SK-N-SH (cell line): ENCODE results near the gene PPP2R2B. TPM values are rescaled to one million over a fixed set of nuclear protein-coding genes. Genes with fewer than 3 reads are reported as not detected.
A peak's percentile ranks its signal among the peaks of the same experiment; 100 is the strongest.

Experiments
- CTCF ChIA-PET: fragments of 300-600, 350-600 bp; formaldehyde crosslinking; extraction: SDS; loops from one replicate; lab custom pipeline; 2021; lab: Yijun Ruan, JAX
- POLR2A ChIA-PET: fragments of 350-600 bp; sonication (Branson Sonifier 250); formaldehyde crosslinking; extraction: SDS; loops from one replicate; lab custom pipeline; 2020; ENCODE audit warnings: antibody characterized with exemption, inconsistent platforms; lab: Yijun Ruan, JAX
- DNase-seq: peaks from one replicate; pipeline ENCODE4 v3.0.0; 2012
- H2AFZ ChIP-seq: fragments of 200-600 bp; sonication (generic); 2 replicates; pipeline ENCODE4 v1.8.1; 2016; ENCODE audit warnings: antibody characterized with exemption, mild to moderate bottlenecking, low read depth
- H3F3A ChIP-seq: fragments of 200-600 bp; sonication (generic); replicated peaks from 2 replicates; pipeline ENCODE3; 2016; ENCODE audit warnings: antibody characterized with exemption, mild to moderate bottlenecking; ENCODE audit not compliant: insufficient read depth
- H3K27ac ChIP-seq, 2 experiments: fragments of 200-500 bp in 1 of 2; fragments of 200-600 bp in 1 of 2; sonication (Bioruptor generic) in 1 of 2; sonication (generic), shearing (Covaris generic) in 1 of 2; 2 replicates each; pipeline versions ENCODE4 v1.5.1 to v1.6.1; 2014 to 2016; ENCODE audit warnings: low read depth in 2 of 2, inconsistent platforms in 1 of 2, low read length in 1 of 2, mild to moderate bottlenecking in 1 of 2, mixed read lengths in 1 of 2
- H3K27me3 ChIP-seq: fragments of 200-600 bp; sonication (generic), shearing (Covaris generic); 2 replicates; pipeline ENCODE4 v1.6.1; 2016; ENCODE audit warnings: mixed run types; ENCODE audit not compliant: insufficient read depth
- H3K36me3 ChIP-seq, 2 experiments: fragments of 200-500 bp in 1 of 2; fragments of 200-600 bp in 1 of 2; sonication (Bioruptor generic) in 1 of 2; sonication (generic) in 1 of 2; replicated peaks in 1 of 2; 2 replicates each; pipeline versions ENCODE3 to v1.5.1; 2014 to 2016; ENCODE audit warnings: low read length in 1 of 2, mild to moderate bottlenecking in 1 of 2; ENCODE audit not compliant: insufficient read depth in 2 of 2, control insufficient read depth in 1 of 2
- H3K4me1 ChIP-seq, 2 experiments: fragments of 200-500 bp in 1 of 2; fragments of 200-600 bp in 1 of 2; sonication (Bioruptor generic) in 1 of 2; sonication (generic), shearing (Covaris generic) in 1 of 2; 2 replicates each; pipeline versions ENCODE4 v1.5.1 to v1.6.1; 2014 to 2016; ENCODE audit warnings: low read depth in 1 of 2, low read length in 1 of 2, mixed run types in 1 of 2; ENCODE audit not compliant: insufficient read depth in 2 of 2, control insufficient read depth in 1 of 2
- H3K4me2 ChIP-seq: fragments of 200-600 bp; sonication (generic), shearing (Covaris generic); 2 replicates; pipeline ENCODE4 v1.6.1; 2017; ENCODE audit warnings: mixed run types
- H3K4me3 ChIP-seq, 2 experiments: fragments of 200-500 bp in 1 of 2; fragments of 200-600 bp in 1 of 2; sonication (Bioruptor generic) in 1 of 2; sonication (generic), shearing (Covaris generic) in 1 of 2; 2 replicates each; pipeline versions ENCODE4 v1.5.1 to v1.8.1; 2014 to 2016; ENCODE audit warnings: low read depth in 2 of 2, inconsistent platforms in 1 of 2, low read length in 1 of 2, mild to moderate bottlenecking in 1 of 2, mixed read lengths in 1 of 2, moderate library complexity in 1 of 2
- H3K79me2 ChIP-seq: fragments of 200-600 bp; sonication (generic); 2 replicates; pipeline ENCODE4 v1.8.1; 2017; ENCODE audit warnings: mild to moderate bottlenecking; ENCODE audit not compliant: insufficient read depth
- H3K9ac ChIP-seq: fragments of 200-600 bp; sonication (generic); 2 replicates; pipeline ENCODE4 v1.6.1; 2017; ENCODE audit warnings: mixed run types
- H3K9me2 ChIP-seq: fragments of 200-600 bp; sonication (generic); 2 replicates; pipeline ENCODE4 v1.6.1; 2017; ENCODE audit warnings: mixed run types
- H3K9me3 ChIP-seq: fragments of 200-600 bp; sonication (generic); 2 replicates; pipeline ENCODE4 v1.6.1; 2017; ENCODE audit warnings: mixed run types, mild to moderate bottlenecking, moderate library complexity
- H4K20me1 ChIP-seq: fragments of 200-600 bp; sonication (generic); 2 replicates; pipeline ENCODE4 v1.6.1; 2017; ENCODE audit warnings: mild to moderate bottlenecking, mixed run types; ENCODE audit not compliant: insufficient read depth
- CTCF ChIP-seq: fragments of 200-600 bp; sonication (generic); IDR thresholded peaks from 2 replicates; pipeline ENCODE4 v1.6.1; 2017; ENCODE audit warnings: antibody characterized with exemption, mild to moderate bottlenecking, moderate library complexity
- ELF1 ChIP-seq: IDR thresholded peaks from 2 replicates; pipeline ENCODE4 v1.4.0; 2012
- FOSL2 ChIP-seq: IDR thresholded peaks from 2 replicates; pipeline ENCODE4 v1.4.0; 2012; ENCODE audit warnings: low read depth, mild to moderate bottlenecking, moderate library complexity, borderline replicate concordance
- FOXM1 ChIP-seq: IDR thresholded peaks from 2 replicates; pipeline ENCODE4 v1.4.0; 2012; ENCODE audit warnings: low read depth, mild to moderate bottlenecking
- GABPA ChIP-seq: IDR thresholded peaks from 2 replicates; pipeline ENCODE4 v1.4.0; 2012; ENCODE audit warnings: low read depth, mild to moderate bottlenecking
- GATA2 ChIP-seq: sonication (generic); formaldehyde crosslinking; IDR thresholded peaks from 2 replicates; pipeline ENCODE4 v1.5.0; 2020; ENCODE audit warnings: mild to moderate bottlenecking, missing genetic modification reagents
- IRF3 ChIP-seq: fragments of 150-350 bp; IDR thresholded peaks from 2 replicates; pipeline ENCODE4 v1.6.1; 2016; ENCODE audit warnings: mild to moderate bottlenecking, low read depth, low read length
- MXI1 ChIP-seq: IDR thresholded peaks from 2 replicates; pipeline ENCODE4 v1.6.1; 2012; ENCODE audit warnings: mild to moderate bottlenecking, low read depth, low read length, improper control_type of control experiment
- SIN3A ChIP-seq: IDR thresholded peaks from 2 replicates; pipeline ENCODE4 v1.6.1; 2012; ENCODE audit warnings: low read depth, mild to moderate bottlenecking, low read length, moderate library complexity, borderline replicate concordance
- WGBS: methylation state at CpG from one replicate; pipeline ENCODE4 v1.1.6; 2017; ENCODE audit warnings: low lambda C conversion rate; 5-methylcytosine and 5-hydroxymethylcytosine counted together
- polyA plus RNA-seq, 3 experiments: library from polyadenylated mRNA; depleted of rRNA; stranded (reverse); fragments of >200 nt; gene quantifications; 2 replicates each; pipeline ENCODE4 v1.2.3, GENCODE V29; 2012
- TF ChIP-seq, protein P1 (sequence below): IDR thresholded peaks from 2 replicates; pipeline ENCODE4 v1.6.1; 2012; ENCODE audit warnings: mild to moderate bottlenecking, low read depth, low read length, moderate library complexity

The PPP2R2B gene
- polyA plus RNA-seq, 1 of the 3 experiments (the other 2 are of a cell fraction), result 11.4 TPM

- 71% methylated on average over 4 of the region's 6 CpGs for WGBS
- TF ChIP-seq, protein P1, sequence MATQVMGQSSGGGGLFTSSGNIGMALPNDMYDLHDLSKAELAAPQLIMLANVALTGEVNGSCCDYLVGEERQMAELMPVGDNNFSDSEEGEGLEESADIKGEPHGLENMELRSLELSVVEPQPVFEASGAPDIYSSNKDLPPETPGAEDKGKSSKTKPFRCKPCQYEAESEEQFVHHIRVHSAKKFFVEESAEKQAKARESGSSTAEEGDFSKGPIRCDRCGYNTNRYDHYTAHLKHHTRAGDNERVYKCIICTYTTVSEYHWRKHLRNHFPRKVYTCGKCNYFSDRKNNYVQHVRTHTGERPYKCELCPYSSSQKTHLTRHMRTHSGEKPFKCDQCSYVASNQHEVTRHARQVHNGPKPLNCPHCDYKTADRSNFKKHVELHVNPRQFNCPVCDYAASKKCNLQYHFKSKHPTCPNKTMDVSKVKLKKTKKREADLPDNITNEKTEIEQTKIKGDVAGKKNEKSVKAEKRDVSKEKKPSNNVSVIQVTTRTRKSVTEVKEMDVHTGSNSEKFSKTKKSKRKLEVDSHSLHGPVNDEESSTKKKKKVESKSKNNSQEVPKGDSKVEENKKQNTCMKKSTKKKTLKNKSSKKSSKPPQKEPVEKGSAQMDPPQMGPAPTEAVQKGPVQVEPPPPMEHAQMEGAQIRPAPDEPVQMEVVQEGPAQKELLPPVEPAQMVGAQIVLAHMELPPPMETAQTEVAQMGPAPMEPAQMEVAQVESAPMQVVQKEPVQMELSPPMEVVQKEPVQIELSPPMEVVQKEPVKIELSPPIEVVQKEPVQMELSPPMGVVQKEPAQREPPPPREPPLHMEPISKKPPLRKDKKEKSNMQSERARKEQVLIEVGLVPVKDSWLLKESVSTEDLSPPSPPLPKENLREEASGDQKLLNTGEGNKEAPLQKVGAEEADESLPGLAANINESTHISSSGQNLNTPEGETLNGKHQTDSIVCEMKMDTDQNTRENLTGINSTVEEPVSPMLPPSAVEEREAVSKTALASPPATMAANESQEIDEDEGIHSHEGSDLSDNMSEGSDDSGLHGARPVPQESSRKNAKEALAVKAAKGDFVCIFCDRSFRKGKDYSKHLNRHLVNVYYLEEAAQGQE, result no peak
- TF ChIP-seq GATA2 (CRISPR knock-in tag) (no peak), IRF3 (no peak), FOXM1 (no peak), SIN3A (no peak), ELF1 (no peak), MXI1 (no peak)
- TF ChIP-seq, all 33 proteins: peak for 0
- no peak overlapping the region for H3K4me2 ChIP-seq
- POLR2A ChIA-PET, result no interaction called here
- H3K27ac ChIP-seq, result no peak overlapping the region
- no peaks in the 10 kb centered on the region for H3K9me2 ChIP-seq
- H4K20me1 ChIP-seq, result no peaks in the 10 kb centered on the region
- CTCF ChIA-PET, result interaction anchor here (2.0 kb wide), 1 partner anchor 9 kb away, joined by 6 read pairs; no protein-coding TSS in a partner anchor
- H3K36me3 ChIP-seq, result no peaks in the 10 kb centered on the region
- no peak for DNase-seq
- no peaks in the 10 kb centered on the region for H3K27me3 ChIP-seq
- no peaks in the 10 kb centered on the region for H3K9me3 ChIP-seq
- H3F3A ChIP-seq, result peaks cover 4% of the 10 kb centered on the region
- H3K4me1 ChIP-seq, result peaks cover 0 to 6% of the 10 kb centered on the region in 2 experiments; a peak in 3 of 4 replicates
- no peak overlapping the region for H3K9ac ChIP-seq
- no peak overlapping the region for H3K4me3 ChIP-seq
- no peaks in the 10 kb centered on the region for H3K79me2 ChIP-seq
- H2AFZ ChIP-seq, result no peak overlapping the region
These were observed 171.2 kb downstream of the PPP2R2B start for GRCh38 chr5:146707316-146707715.

DNA sequence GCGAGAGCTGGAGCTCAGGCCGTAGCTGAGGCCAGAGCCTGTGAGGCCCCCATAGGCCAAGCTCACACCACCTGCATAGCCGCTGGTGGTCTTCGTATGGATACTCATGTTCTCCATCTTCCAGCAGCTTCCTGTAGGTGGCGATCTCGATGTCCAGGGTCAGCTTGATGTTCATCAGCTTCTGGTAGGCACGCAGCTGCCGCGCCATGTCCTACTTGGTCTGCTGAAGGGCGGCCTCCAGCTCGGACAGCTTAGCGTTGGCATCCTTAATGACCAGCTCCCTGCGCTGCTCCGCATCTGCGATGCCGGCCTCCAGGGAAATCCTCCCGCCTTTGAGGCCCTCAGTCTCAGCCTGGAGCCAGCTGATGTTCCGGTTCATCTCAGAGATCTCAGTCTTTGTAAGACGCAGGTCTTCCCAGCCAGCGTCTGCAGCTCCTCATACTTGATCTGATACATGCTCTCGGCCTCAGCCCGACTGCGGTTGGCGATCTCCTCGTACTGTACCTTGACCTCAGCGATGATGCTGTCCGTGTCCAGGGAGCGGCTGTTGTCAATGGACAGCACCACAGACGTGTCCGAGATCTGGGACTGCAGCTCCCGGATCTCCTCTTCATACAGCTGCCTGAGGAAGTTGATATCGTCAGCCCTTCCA lies 172.1 kb downstream of the PPP2R2B start:
- peaks cover 4% of the 10 kb centered on the region for H3F3A ChIP-seq
- H3K27me3 ChIP-seq, result no peaks in the 10 kb centered on the region
- no peak overlapping the region for H3K9ac ChIP-seq
- POLR2A ChIA-PET, result no interaction called here
- no peak overlapping the region for H3K4me2 ChIP-seq
- no peak overlapping the region for H2AFZ ChIP-seq
- no peak overlapping the region for H3K4me3 ChIP-seq
- no peak for TF ChIP-seq GABPA
- TF ChIP-seq IRF3, result no peak
- peak; percentile 23; the same call in 1 of the 2 replicates for TF ChIP-seq CTCF
- TF ChIP-seq FOXM1, result no peak
- no peak for TF ChIP-seq GATA2 (CRISPR knock-in tag)
- no peak for TF ChIP-seq FOSL2
- CTCF ChIA-PET, result interaction anchor here (1.1 to 2.0 kb wide), 2 partner anchors 10 to 32 kb away, joined by 3 to 6 read pairs; no protein-coding TSS in a partner anchor
- H3K27ac ChIP-seq, result no peak overlapping the region
- no peaks in the 10 kb centered on the region for H3K9me2 ChIP-seq
- no peaks in the 10 kb centered on the region for H3K36me3 ChIP-seq
- no peak for DNase-seq
- no peaks in the 10 kb centered on the region for H3K9me3 ChIP-seq
- no peaks in the 10 kb centered on the region for H4K20me1 ChIP-seq
- peaks cover 0 to 10% of the 10 kb centered on the region in 2 experiments; a peak in 3 of 4 replicates for H3K4me1 ChIP-seq
- WGBS, result 90% methylated on average over 26 of the region's 32 CpGs
- no peaks in the 10 kb centered on the region for H3K79me2 ChIP-seq
